H7 (cell line): Measurements from ENCODE around the gene GNG13. TPM values are rescaled to one million over a fixed set of nuclear protein-coding genes. Genes with fewer than 3 reads are reported as not detected.
"Not testable (repeated sequence)": the region's sequence is repeated elsewhere in the genome, so short reads cannot be mapped to it uniquely, and the experiment has no call there.

Experiments used
- DNase-seq: peaks from one replicate; pipeline ENCODE4 v3.0.0; 2012
- H3K27me3 ChIP-seq: 2 replicates; pipeline ENCODE4 v1.6.0; 2011; ENCODE audit warnings: mild to moderate bottlenecking, low read length; ENCODE audit not compliant: control insufficient read depth, insufficient read depth
- H3K36me3 ChIP-seq: replicated peaks from 2 replicates; pipeline ENCODE4 v1.5.1; 2011; ENCODE audit warnings: low read length; ENCODE audit not compliant: control insufficient read depth, insufficient read depth
- H3K4me3 ChIP-seq: 2 replicates; pipeline ENCODE4 v1.5.1; 2011; ENCODE audit warnings: low read depth, mild to moderate bottlenecking, control low read depth, low read length, moderate library complexity; ENCODE audit not compliant: insufficient read depth
- total RNA-seq: library from RNA; depleted of rRNA; stranded (reverse); fragments of >200 nt; shearing (Covaris generic); gene quantifications from 2 replicates; pipeline ENCODE4 v1.2.3, GENCODE V29; 2014

The GNG13 gene
- total RNA-seq, 1 experiment from 2014 or later = not detected

GRCh38 chr16:838741-839140 lies 38.2 kb upstream of the GNG13 start:
- no peaks in the 10 kb centered on the region for H3K27me3 ChIP-seq
- H3K36me3 ChIP-seq = no peaks in the 10 kb centered on the region

GRCh38 chr16:836822-837221 lies 36.3 kb upstream of the GNG13 start:
- H3K36me3 ChIP-seq, H3K4me3 ChIP-seq, H3K27me3 ChIP-seq, DNase-seq: not testable (repeated sequence)

More at GRCh38 chr16:838741-839140, 38.2 kb upstream of the GNG13 start:
- DNase-seq = peak; percentile 53
- no peak overlapping the region for H3K4me3 ChIP-seq

GRCh38 chr16:836221-836620 lies 35.7 kb upstream of the GNG13 start:
- Histone ChIP-seq H3K36me3 (no peaks in the 10 kb centered on the region), H3K4me3 (no peak overlapping the region), H3K27me3 (no peaks in the 10 kb centered on the region)
- DNase-seq = no peak

GRCh38 chr16:835373-835772 lies 34.8 kb upstream of the GNG13 start:
- Histone ChIP-seq H3K27me3 (no peaks in the 10 kb centered on the region), H3K4me3 (no peak overlapping the region), H3K36me3 (no peaks in the 10 kb centered on the region)
- DNase-seq = no peak

- DNase-seq = no peak
- Histone ChIP-seq H3K36me3 (no peaks in the 10 kb centered on the region), H3K4me3 (no peak overlapping the region), H3K27me3 (no peaks in the 10 kb centered on the region)
Observed at GRCh38 chr16:833411-833810, 32.9 kb upstream of the GNG13 start.

- Histone ChIP-seq H3K27me3 (no peaks in the 10 kb centered on the region), H3K36me3 (no peaks in the 10 kb centered on the region), H3K4me3 (no peak overlapping the region)
- DNase-seq = no peak
Observed at GRCh38 chr16:832652-833336, 32.3 kb upstream of the GNG13 start.

- H3K36me3 ChIP-seq = no peaks in the 10 kb centered on the region
- no peak for DNase-seq
- H3K4me3 ChIP-seq = no peak overlapping the region
- H3K27me3 ChIP-seq = no peaks in the 10 kb centered on the region
Observed at GRCh38 chr16:831571-832413, 31.3 kb upstream of the GNG13 start.

GRCh38 chr16:830871-831570 lies 30.5 kb upstream of the GNG13 start:
- Histone ChIP-seq H3K4me3 (no peak overlapping the region), H3K27me3 (no peaks in the 10 kb centered on the region), H3K36me3 (no peaks in the 10 kb centered on the region)
- DNase-seq = peak; percentile 86

- DNase-seq = no peak
Observed at GRCh38 chr16:830107-830870, 29.8 kb upstream of the GNG13 start.

GRCh38 chr16:828891-829290 lies 28.4 kb upstream of the GNG13 start:
- H3K27me3 ChIP-seq = no peaks in the 10 kb centered on the region
- DNase-seq = no peak
- H3K36me3 ChIP-seq = no peaks in the 10 kb centered on the region
- H3K4me3 ChIP-seq = no peak overlapping the region

More at GRCh38 chr16:830107-830870, 29.8 kb upstream of the GNG13 start:
- Histone ChIP-seq H3K36me3 (no peaks in the 10 kb centered on the region), H3K27me3 (no peaks in the 10 kb centered on the region), H3K4me3 (no peak overlapping the region)

GRCh38 chr16:827513-827912 lies 27.0 kb upstream of the GNG13 start:
- Histone ChIP-seq H3K4me3 (no peak overlapping the region), H3K27me3 (no peaks in the 10 kb centered on the region), H3K36me3 (no peaks in the 10 kb centered on the region)
- no peak for DNase-seq

- DNase-seq = peak; percentile 73
- Histone ChIP-seq H3K4me3 (no peak overlapping the region), H3K27me3 (no peaks in the 10 kb centered on the region), H3K36me3 (no peaks in the 10 kb centered on the region)
Observed at GRCh38 chr16:825341-826061, 25.0 kb upstream of the GNG13 start.

- Histone ChIP-seq H3K4me3 (no peak overlapping the region), H3K27me3 (no peaks in the 10 kb centered on the region), H3K36me3 (no peaks in the 10 kb centered on the region)
- DNase-seq = no peak
Observed at GRCh38 chr16:824601-825000, 24.1 kb upstream of the GNG13 start.

GRCh38 chr16:824194-824593 lies 23.7 kb upstream of the GNG13 start:
- H3K36me3 ChIP-seq = no peaks in the 10 kb centered on the region
- no peak overlapping the region for H3K4me3 ChIP-seq
- no peak for DNase-seq
- H3K27me3 ChIP-seq = no peaks in the 10 kb centered on the region
